Neural progenitor cell (in vitro differentiated cells): ENCODE data around the gene FRG2C. TPM values are rescaled to one million over a fixed set of nuclear protein-coding genes. Genes with fewer than 3 reads are reported as not detected.
A peak's percentile ranks its signal among the peaks of the same experiment; 100 is the strongest.
"Not testable (repeated sequence)": the region's sequence is repeated elsewhere in the genome, so short reads cannot be mapped to it uniquely, and the experiment has no call there.

Source experiments
- DNase-seq: peaks from one replicate; pipeline ENCODE4 v3.0.0-alpha.2; 2016; ENCODE audit warnings: low spot score
- H2AFZ ChIP-seq: fragments of 200-600 bp; sonication (generic); replicated peaks from 2 replicates; pipeline ENCODE4 v1.6.1; 2016; ENCODE audit warnings: antibody characterized with exemption
- H3F3A ChIP-seq: fragments of 200-600 bp; sonication (generic); 2 replicates; pipeline ENCODE4 v1.6.1; 2016; ENCODE audit warnings: antibody characterized with exemption, low read depth
- H3K27ac ChIP-seq: fragments of 200-600 bp; sonication (generic); 2 replicates; pipeline ENCODE4 v1.5.1; 2016; ENCODE audit warnings: mild to moderate bottlenecking
- H3K27me3 ChIP-seq: fragments of 200-600 bp; sonication (generic); 2 replicates; pipeline ENCODE4 v1.6.1; 2016; ENCODE audit warnings: mild to moderate bottlenecking, moderate library complexity
- H3K36me3 ChIP-seq: fragments of 200-600 bp; sonication (generic); 2 replicates; pipeline ENCODE4 v1.5.1; 2016
- H3K4me1 ChIP-seq: fragments of 200-600 bp; sonication (generic); 2 replicates; pipeline ENCODE4 v1.6.1; 2016; ENCODE audit warnings: mixed run types
- H3K4me2 ChIP-seq: fragments of 200-600 bp; sonication (generic); 2 replicates; pipeline ENCODE4 v1.6.1; 2016
- H3K4me3 ChIP-seq: fragments of 200-600 bp; sonication (generic); 2 replicates; pipeline ENCODE4 v1.5.1; 2016
- H3K79me2 ChIP-seq: fragments of 200-600 bp; sonication (generic); 2 replicates; pipeline ENCODE4 v1.6.1; 2016; ENCODE audit warnings: low read depth
- H3K9ac ChIP-seq: fragments of 200-600 bp; sonication (generic); 2 replicates; pipeline ENCODE4 v1.6.1; 2016
- H3K9me3 ChIP-seq: fragments of 200-600 bp; sonication (generic); 2 replicates; pipeline ENCODE4 v1.5.1; 2016; ENCODE audit warnings: low read depth
- H4K20me1 ChIP-seq: fragments of 200-600 bp; sonication (generic); 2 replicates; pipeline ENCODE4 v1.6.1; 2016; ENCODE audit warnings: low read depth
- H3K27ac Mint-ChIP-seq: 3 replicates; pipeline ENCODE4 v1.8.0; 2021; ENCODE audit warnings: mixed read lengths
- H3K27me3 Mint-ChIP-seq: 2 replicates; pipeline ENCODE4 v1.8.0; 2022; ENCODE audit warnings: low read depth, mild to moderate bottlenecking, inconsistent platforms, moderate library complexity, mixed read lengths; ENCODE audit not compliant: insufficient read depth
- H3K36me3 Mint-ChIP-seq: 3 replicates; pipeline ENCODE4 v1.8.0; 2021; ENCODE audit warnings: mixed read lengths
- H3K4me1 Mint-ChIP-seq: 3 replicates; pipeline ENCODE4 v1.8.0; 2021; ENCODE audit warnings: mixed read lengths
- H3K4me3 Mint-ChIP-seq: 3 replicates; pipeline ENCODE4 v1.8.0; 2021; ENCODE audit warnings: mild to moderate bottlenecking, moderate library complexity, mixed read lengths
- H3K9me3 Mint-ChIP-seq: 3 replicates; pipeline ENCODE4 v1.8.0; 2020; ENCODE audit warnings: mixed read lengths
- EZH2 ChIP-seq: fragments of 200-600 bp; sonication (generic); IDR thresholded peaks from 2 replicates; pipeline ENCODE4 v1.6.1; 2017; ENCODE audit warnings: antibody characterized with exemption, mild to moderate bottlenecking, moderate library complexity
- EZH2phosphoT487 ChIP-seq: fragments of 200-600 bp; sonication (generic); IDR thresholded peaks from 2 replicates; pipeline ENCODE4 v1.6.1; 2017; ENCODE audit warnings: antibody characterized with exemption
- total RNA-seq: library from RNA; depleted of rRNA; stranded (reverse); fragments of >200 nt; gene quantifications from 2 replicates; pipeline ENCODE4 v1.2.3, GENCODE V29; 2015; ENCODE audit warnings: low replicate concordance
- TF ChIP-seq, protein P1 (sequence below): fragments of 200-600 bp; sonication (generic); IDR thresholded peaks from 2 replicates; pipeline ENCODE4 v1.5.1; 2017; ENCODE audit warnings: antibody characterized with exemption, mild to moderate bottlenecking

Gene FRG2C
- total RNA-seq, 1 donor from 2014 or later, result not detected

GRCh38 chr3:75631541-75631940 is 32.6 kb upstream of the FRG2C start:
- no peak overlapping the region for H3K4me3 Mint-ChIP-seq
- no peaks in the 10 kb centered on the region for H3K9me3 ChIP-seq

GRCh38 chr3:75638947-75639346 is 25.2 kb upstream of the FRG2C start:
- H3K36me3 ChIP-seq, H3K9me3 Mint-ChIP-seq, H3K79me2 ChIP-seq, H3K27me3 ChIP-seq, H3K27me3 Mint-ChIP-seq, H3K4me1 ChIP-seq, H3K27ac ChIP-seq, H4K20me1 ChIP-seq, H3F3A ChIP-seq, H3K4me3 Mint-ChIP-seq, H3K9ac ChIP-seq, H3K36me3 Mint-ChIP-seq, H3K27ac Mint-ChIP-seq, H3K4me2 ChIP-seq, H2AFZ ChIP-seq, H3K9me3 ChIP-seq, DNase-seq, H3K4me3 ChIP-seq: not testable (repeated sequence)
- H3K4me1 Mint-ChIP-seq, result peaks cover 11% of the 10 kb centered on the region

More at GRCh38 chr3:75631541-75631940, 32.6 kb upstream of the FRG2C start:
- H3K9me3 Mint-ChIP-seq, result no peaks in the 10 kb centered on the region
- TF ChIP-seq, protein P1, sequence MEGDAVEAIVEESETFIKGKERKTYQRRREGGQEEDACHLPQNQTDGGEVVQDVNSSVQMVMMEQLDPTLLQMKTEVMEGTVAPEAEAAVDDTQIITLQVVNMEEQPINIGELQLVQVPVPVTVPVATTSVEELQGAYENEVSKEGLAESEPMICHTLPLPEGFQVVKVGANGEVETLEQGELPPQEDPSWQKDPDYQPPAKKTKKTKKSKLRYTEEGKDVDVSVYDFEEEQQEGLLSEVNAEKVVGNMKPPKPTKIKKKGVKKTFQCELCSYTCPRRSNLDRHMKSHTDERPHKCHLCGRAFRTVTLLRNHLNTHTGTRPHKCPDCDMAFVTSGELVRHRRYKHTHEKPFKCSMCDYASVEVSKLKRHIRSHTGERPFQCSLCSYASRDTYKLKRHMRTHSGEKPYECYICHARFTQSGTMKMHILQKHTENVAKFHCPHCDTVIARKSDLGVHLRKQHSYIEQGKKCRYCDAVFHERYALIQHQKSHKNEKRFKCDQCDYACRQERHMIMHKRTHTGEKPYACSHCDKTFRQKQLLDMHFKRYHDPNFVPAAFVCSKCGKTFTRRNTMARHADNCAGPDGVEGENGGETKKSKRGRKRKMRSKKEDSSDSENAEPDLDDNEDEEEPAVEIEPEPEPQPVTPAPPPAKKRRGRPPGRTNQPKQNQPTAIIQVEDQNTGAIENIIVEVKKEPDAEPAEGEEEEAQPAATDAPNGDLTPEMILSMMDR, result no peak
- TF ChIP-seq EZH2 (no peak), EZH2phosphoT487 (no peak)
- H3K27ac Mint-ChIP-seq, result no peak overlapping the region
- Histone ChIP-seq H3K4me2 (no peak overlapping the region), H3K79me2 (no peaks in the 10 kb centered on the region), H3K36me3 (no peaks in the 10 kb centered on the region), H3K4me1 (no peaks in the 10 kb centered on the region), H3K27me3 (no peaks in the 10 kb centered on the region), H2AFZ (no peak overlapping the region), H3K4me3 (no peak overlapping the region), H3F3A (no peaks in the 10 kb centered on the region), H3K27ac (no peak overlapping the region), H3K9ac (no peak overlapping the region), H4K20me1 (no peaks in the 10 kb centered on the region)
- peaks cover 2% of the 10 kb centered on the region for H3K27me3 Mint-ChIP-seq
- no peaks in the 10 kb centered on the region for H3K36me3 Mint-ChIP-seq
- DNase-seq, result no peak
- H3K4me1 Mint-ChIP-seq, result no peaks in the 10 kb centered on the region

- not testable (repeated sequence) for H3K27me3 Mint-ChIP-seq, H3K9ac ChIP-seq, H3K36me3 ChIP-seq, H3K27ac ChIP-seq, H3K79me2 ChIP-seq, H3K4me1 ChIP-seq, H3F3A ChIP-seq, H3K9me3 ChIP-seq, H3K9me3 Mint-ChIP-seq, H3K36me3 Mint-ChIP-seq, H4K20me1 ChIP-seq, H3K27me3 ChIP-seq
- peak overlapping the region; percentile 51 for H3K4me3 ChIP-seq
- peak overlapping the region; percentile 82 for H3K4me2 ChIP-seq
- Mint-ChIP-seq H3K4me3 (peak overlapping the region; percentile 92), H3K4me1 (peaks cover 11% of the 10 kb centered on the region), H3K27ac (peak overlapping the region; percentile 60)
- peak overlapping the region; percentile 27 for H2AFZ ChIP-seq
- peak; percentile 89 for DNase-seq
These were observed 23.0 kb upstream of the FRG2C start for GRCh38 chr3:75641107-75641517.

GRCh38 chr3:75643031-75643800 is 20.9 kb upstream of the FRG2C start:
- H4K20me1 ChIP-seq, H3K9me3 Mint-ChIP-seq, H3K4me3 ChIP-seq, H3K79me2 ChIP-seq, H3K27ac Mint-ChIP-seq, H3K36me3 ChIP-seq, H3K4me2 ChIP-seq, H3K27ac ChIP-seq, H3K27me3 Mint-ChIP-seq, H2AFZ ChIP-seq, H3K9me3 ChIP-seq, H3K9ac ChIP-seq, H3K4me1 ChIP-seq, H3K36me3 Mint-ChIP-seq, H3F3A ChIP-seq, H3K27me3 ChIP-seq: not testable (repeated sequence)
- peak; percentile 57 for DNase-seq
- peak overlapping the region; percentile 76 for H3K4me3 Mint-ChIP-seq
- TF ChIP-seq, protein P1, result peak; percentile 62
- H3K4me1 Mint-ChIP-seq, result peaks cover 11% of the 10 kb centered on the region

GRCh38 chr3:75645548-75645947 is 18.6 kb upstream of the FRG2C start:
- not testable (repeated sequence) for H3K4me2 ChIP-seq, H3K9ac ChIP-seq, H3K27ac Mint-ChIP-seq, H3K4me3 Mint-ChIP-seq, DNase-seq, H3K27me3 ChIP-seq, H3K79me2 ChIP-seq, H2AFZ ChIP-seq, H3K4me3 ChIP-seq, H3K27me3 Mint-ChIP-seq, H3K27ac ChIP-seq, H3K9me3 Mint-ChIP-seq, H3K36me3 ChIP-seq, H3K9me3 ChIP-seq, H3K4me1 ChIP-seq, H3K36me3 Mint-ChIP-seq, H3F3A ChIP-seq, H4K20me1 ChIP-seq
- H3K4me1 Mint-ChIP-seq, result peaks cover 11% of the 10 kb centered on the region
